Nephron progenitor cell (in vitro differentiated cells): ENCODE data around the gene KCNMA1.

Experiments used
- DNase-seq: peaks from one replicate; pipeline ENCODE4 v3.0.0; 2021
- H3K27ac Mint-ChIP-seq: 2 replicates; pipeline ENCODE4 v1.8.0; 2021; ENCODE audit warnings: mild to moderate bottlenecking, moderate library complexity, mixed read lengths
- H3K27me3 Mint-ChIP-seq: 2 replicates; pipeline ENCODE4 v1.8.0; 2021; ENCODE audit warnings: mild to moderate bottlenecking, low read depth, mixed read lengths; ENCODE audit not compliant: poor library complexity
- H3K36me3 Mint-ChIP-seq: 2 replicates; pipeline ENCODE4 v1.8.0; 2021; ENCODE audit warnings: low read depth, mixed read lengths
- H3K4me1 Mint-ChIP-seq: 2 replicates; pipeline ENCODE4 v1.8.0; 2021; ENCODE audit warnings: mixed read lengths
- H3K4me3 Mint-ChIP-seq: 2 replicates; pipeline ENCODE4 v1.8.0; 2021; ENCODE audit warnings: mild to moderate bottlenecking, moderate library complexity, mixed read lengths
- H3K9me3 Mint-ChIP-seq: 2 replicates; pipeline ENCODE4 v1.8.0; 2021; ENCODE audit warnings: mild to moderate bottlenecking, moderate library complexity, mixed read lengths
- TF ChIP-seq, protein P1 (sequence below): fragments of 200-600 bp; sonication (generic); IDR thresholded peaks from 2 replicates; pipeline ENCODE4 v1.5.0; 2021; ENCODE audit warnings: antibody characterized with exemption

KCNMA1 gene

DNA sequence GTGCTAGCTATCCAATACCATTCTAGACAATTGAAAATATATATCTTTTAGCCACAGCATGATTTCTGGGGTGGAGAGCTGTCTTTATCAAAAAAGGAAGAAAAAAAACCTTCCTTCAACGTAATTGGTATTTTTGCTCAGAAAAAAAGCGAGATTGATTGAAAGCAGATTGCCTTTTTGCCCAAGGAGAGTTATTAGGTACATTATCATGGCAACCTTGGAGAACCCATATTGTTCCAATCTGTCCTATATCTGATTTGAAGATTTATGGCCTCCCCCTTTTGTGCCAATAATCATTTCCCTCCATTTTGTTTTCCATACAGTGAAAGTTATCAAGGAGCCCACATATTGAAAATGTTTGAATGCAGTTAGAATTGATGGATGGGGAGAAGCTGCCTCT is 544.5 kb downstream of the KCNMA1 start:
- Mint-ChIP-seq H3K4me1 (peaks cover 10% of the 10 kb centered on the region), H3K27me3 (peaks cover 17% of the 10 kb centered on the region), H3K9me3 (no peaks in the 10 kb centered on the region), H3K27ac (no peak overlapping the region), H3K36me3 (no peaks in the 10 kb centered on the region), H3K4me3 (no peak overlapping the region)
- DNase-seq: no peak
- TF ChIP-seq, protein P1, sequence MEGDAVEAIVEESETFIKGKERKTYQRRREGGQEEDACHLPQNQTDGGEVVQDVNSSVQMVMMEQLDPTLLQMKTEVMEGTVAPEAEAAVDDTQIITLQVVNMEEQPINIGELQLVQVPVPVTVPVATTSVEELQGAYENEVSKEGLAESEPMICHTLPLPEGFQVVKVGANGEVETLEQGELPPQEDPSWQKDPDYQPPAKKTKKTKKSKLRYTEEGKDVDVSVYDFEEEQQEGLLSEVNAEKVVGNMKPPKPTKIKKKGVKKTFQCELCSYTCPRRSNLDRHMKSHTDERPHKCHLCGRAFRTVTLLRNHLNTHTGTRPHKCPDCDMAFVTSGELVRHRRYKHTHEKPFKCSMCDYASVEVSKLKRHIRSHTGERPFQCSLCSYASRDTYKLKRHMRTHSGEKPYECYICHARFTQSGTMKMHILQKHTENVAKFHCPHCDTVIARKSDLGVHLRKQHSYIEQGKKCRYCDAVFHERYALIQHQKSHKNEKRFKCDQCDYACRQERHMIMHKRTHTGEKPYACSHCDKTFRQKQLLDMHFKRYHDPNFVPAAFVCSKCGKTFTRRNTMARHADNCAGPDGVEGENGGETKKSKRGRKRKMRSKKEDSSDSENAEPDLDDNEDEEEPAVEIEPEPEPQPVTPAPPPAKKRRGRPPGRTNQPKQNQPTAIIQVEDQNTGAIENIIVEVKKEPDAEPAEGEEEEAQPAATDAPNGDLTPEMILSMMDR: no peak

DNA sequence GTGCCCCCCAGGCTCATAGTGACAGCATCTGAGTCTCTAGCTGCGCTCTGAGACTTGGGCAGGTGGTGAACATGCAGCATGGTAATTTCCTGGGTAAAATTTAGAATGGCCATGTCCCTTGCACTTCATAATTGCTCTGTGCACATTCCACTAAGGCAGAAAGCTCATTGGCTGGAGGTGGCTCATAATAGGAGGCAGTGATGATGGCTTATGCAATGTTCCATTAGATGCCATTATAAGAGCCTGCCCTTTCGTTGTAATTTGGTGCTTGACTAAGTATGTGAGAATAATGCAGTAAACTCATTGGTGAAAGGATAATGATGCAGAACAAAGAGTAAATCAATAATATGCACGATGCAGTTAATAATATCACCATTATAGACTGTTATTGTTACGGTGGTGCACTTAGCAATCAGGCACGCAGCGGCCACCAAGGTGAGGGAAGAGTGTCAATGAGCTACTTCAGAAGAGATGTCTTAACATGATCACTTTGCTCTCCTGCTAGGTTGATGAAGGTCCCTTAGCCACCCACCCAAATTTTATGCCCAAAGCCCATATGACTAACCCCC is 545.9 kb downstream of the KCNMA1 start:
- Mint-ChIP-seq H3K9me3 (no peaks in the 10 kb centered on the region), H3K4me3 (no peak overlapping the region), H3K4me1 (peaks cover 10% of the 10 kb centered on the region), H3K27me3 (peaks cover 11% of the 10 kb centered on the region), H3K27ac (no peak overlapping the region), H3K36me3 (no peaks in the 10 kb centered on the region)
- TF ChIP-seq, protein P1: no peak
- DNase-seq: no peak

DNA sequence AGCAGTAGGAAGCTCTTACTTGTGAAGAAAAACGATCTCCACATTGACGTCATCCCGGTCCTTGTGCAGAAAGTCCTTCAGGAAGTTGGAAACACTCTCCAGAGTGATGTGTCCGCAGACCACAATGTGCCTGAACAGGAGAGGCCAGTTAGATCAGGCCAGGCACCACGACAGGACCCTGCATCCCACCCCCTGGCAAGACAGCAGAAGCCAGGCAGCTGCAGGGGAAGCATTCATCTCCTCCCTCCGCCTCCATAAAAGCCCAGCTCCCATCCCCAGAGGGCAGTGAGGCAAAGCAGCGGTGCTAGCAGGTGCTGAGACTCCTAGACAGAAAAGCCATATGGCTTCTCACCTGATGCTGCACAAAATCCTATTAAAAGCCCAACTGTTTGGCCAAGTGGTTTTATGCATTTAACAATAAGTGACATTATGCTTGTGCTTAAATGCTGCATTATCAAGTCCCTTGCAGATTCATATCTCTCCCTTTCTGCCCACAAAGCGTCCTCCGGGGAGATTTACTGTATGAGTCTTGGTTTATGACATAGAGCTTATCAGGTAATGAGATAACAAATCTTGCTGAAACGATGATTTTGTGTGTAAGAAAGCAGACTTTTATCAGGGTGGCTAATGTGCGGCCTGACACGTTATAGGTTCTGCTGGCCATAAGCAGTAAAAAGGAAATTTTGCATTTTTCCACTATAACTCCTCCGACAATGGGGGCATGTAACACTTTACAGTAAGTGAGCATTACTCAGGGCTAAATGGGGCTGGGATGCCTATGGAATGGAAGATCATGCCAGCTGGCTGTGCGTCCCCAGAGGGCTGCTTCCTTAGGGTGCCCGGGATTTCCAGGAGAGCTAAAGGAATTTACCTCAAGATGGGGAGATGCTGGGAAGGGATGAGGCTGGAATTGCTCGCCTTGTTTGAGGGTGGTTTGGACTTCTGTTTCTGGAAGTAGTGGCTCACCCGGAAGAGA is 546.9 kb downstream of the KCNMA1 start:
- Mint-ChIP-seq H3K36me3 (no peaks in the 10 kb centered on the region), H3K27me3 (peaks cover 11% of the 10 kb centered on the region), H3K27ac (no peak overlapping the region), H3K4me3 (no peak overlapping the region), H3K9me3 (no peaks in the 10 kb centered on the region), H3K4me1 (peaks cover 15% of the 10 kb centered on the region)
- DNase-seq: no peak
- TF ChIP-seq, protein P1: no peak

DNA sequence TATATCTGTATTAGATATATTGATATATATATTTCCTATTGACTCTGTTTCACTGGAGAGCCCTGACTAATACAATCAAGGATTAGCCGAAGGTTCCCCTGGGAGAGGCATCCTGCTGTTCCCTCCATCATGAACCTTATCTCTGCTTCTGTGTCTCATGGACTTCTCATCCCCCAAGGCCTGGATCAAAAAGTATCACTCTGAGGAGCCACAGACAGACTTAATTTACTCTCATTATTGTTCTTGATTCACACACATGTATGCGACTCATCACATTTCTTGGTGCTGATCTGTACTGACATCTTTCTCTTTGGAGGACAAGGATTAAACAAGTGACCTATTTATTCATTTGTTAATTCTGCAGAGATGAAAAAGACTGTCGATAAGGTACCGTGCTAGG is 550.2 kb downstream of the KCNMA1 start:
- no peaks in the 10 kb centered on the region for H3K36me3 Mint-ChIP-seq
- H3K4me1 Mint-ChIP-seq: peaks cover 15% of the 10 kb centered on the region
- H3K27ac Mint-ChIP-seq: no peak overlapping the region
- no peak for DNase-seq
- TF ChIP-seq, protein P1: no peak
- H3K27me3 Mint-ChIP-seq: peaks cover 11% of the 10 kb centered on the region
- H3K4me3 Mint-ChIP-seq: no peak overlapping the region
- H3K9me3 Mint-ChIP-seq: no peaks in the 10 kb centered on the region

DNA sequence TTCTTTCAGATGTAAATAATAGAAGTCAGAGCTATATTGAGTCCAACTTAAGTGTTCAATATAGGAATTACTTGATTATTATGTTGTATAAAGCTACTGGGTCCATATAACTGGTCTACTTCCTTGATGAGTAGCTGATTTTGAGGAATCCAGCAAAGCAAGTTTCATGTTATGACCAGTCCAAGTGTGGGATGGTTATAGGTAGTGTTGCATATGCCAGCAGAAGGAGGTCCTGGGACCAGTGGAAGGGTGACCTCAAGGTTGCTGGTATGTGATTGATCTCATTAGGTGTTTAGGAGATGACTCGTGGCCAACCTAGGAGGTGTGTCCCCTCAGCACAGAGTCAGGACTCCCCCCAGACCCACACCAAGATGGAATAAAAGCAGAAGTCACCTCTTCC is 551.5 kb downstream of the KCNMA1 start:
- no peak for DNase-seq
- H3K4me3 Mint-ChIP-seq: no peak overlapping the region
- TF ChIP-seq, protein P1: no peak

More for the DNA sequence above, 551.5 kb downstream of the KCNMA1 start:
- Mint-ChIP-seq H3K9me3 (no peaks in the 10 kb centered on the region), H3K27ac (no peak overlapping the region), H3K4me1 (peaks cover 21% of the 10 kb centered on the region), H3K36me3 (no peaks in the 10 kb centered on the region), H3K27me3 (peaks cover 13% of the 10 kb centered on the region)
